Posterior cingulate gyrus (tissue), 11 donors: Measurements from ENCODE around the gene AMOT.
"Not testable (repeated sequence)": the region's sequence is repeated elsewhere in the genome, so short reads cannot be mapped to it uniquely, and the experiment has no call there.

ENCODE experiments used
- DNase-seq, 10 donors: peaks; one replicate each; pipeline versions ENCODE4 v3.0.0 to v3.0.0-alpha.2; 2020 to 2021; ENCODE audit warnings: mixed read lengths in 3 of 10
- intact Hi-C: fragments of 100-400 bp; cut with DNase I; formaldehyde crosslinking; loops from one replicate; pipeline ENCODE4 v1.15.1; 2023

AMOT gene, protein sequence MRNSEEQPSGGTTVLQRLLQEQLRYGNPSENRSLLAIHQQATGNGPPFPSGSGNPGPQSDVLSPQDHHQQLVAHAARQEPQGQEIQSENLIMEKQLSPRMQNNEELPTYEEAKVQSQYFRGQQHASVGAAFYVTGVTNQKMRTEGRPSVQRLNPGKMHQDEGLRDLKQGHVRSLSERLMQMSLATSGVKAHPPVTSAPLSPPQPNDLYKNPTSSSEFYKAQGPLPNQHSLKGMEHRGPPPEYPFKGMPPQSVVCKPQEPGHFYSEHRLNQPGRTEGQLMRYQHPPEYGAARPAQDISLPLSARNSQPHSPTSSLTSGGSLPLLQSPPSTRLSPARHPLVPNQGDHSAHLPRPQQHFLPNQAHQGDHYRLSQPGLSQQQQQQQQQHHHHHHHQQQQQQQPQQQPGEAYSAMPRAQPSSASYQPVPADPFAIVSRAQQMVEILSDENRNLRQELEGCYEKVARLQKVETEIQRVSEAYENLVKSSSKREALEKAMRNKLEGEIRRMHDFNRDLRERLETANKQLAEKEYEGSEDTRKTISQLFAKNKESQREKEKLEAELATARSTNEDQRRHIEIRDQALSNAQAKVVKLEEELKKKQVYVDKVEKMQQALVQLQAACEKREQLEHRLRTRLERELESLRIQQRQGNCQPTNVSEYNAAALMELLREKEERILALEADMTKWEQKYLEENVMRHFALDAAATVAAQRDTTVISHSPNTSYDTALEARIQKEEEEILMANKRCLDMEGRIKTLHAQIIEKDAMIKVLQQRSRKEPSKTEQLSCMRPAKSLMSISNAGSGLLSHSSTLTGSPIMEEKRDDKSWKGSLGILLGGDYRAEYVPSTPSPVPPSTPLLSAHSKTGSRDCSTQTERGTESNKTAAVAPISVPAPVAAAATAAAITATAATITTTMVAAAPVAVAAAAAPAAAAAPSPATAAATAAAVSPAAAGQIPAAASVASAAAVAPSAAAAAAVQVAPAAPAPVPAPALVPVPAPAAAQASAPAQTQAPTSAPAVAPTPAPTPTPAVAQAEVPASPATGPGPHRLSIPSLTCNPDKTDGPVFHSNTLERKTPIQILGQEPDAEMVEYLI

DNA sequence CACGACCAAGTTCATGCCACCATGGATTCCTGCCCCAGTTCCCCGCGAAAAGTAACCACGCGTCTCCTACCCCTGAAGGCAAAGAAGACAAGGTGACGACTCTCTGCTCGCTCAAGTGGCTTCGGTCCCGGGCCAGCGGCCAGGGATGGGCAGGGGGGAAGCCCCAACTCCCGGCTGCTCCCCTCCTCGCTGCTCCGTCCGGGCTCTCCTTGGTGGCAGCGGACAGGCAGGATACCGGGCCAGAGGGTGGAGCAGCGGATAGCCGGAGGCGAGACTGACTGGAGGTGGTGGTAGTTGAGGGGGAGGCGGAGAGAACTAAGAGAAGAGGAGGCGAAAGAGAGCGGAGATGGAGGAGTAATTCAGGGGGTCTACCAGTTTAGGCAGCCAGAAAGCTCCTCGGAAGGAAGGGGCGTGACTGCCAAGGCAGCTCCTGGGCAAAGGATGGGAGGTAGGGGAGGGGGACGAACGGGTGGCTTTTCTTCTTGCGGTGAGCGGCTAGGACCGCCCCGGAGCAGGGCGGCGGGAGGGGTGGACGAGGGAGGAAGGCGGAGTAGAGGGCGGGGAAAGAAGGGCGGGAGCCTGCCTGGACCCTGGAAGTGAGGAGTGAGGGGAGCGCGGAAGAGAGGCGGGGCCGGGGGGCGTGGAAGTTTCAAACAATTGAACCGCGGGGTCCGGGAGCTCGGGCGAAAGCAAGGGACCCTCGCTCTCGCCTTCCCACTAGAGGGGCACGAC, at the start of gene AMOT:
TSS of gene AMOT (minus strand) at position 450 of the 732 bp plus-strand sequence. CDS start 17,705 bp downstream, outside the sequence.
- intact Hi-C loops, result no loop called here

DNA sequence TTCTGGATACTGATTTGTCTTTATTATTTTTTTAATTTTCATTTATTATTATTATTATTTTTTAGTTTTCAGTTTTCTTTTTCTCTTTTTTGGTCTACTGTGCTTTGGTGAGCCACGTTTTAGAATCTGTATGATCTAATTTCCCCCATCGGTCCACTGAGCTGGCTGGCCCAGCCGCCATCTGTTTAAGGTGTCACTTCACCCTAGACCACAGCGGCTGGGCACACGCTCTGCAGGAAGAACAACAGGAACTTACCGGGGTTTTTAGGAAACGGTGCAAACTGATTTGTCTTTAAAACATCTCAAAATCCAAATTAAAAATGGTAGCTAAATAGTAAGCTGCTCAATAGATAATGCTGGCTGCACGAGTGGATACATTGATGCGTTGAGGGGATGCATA, 48.8 kb upstream of the AMOT start:
- intact Hi-C loops, result no loop called here
- no peak for DNase-seq

More for the DNA sequence above, at the start of gene AMOT:
- peak; percentile 65 to 96 (median 74) for DNase-seq

GRCh38 chrX:112888916-112889315, 48.3 kb upstream of the AMOT start:
- no peak for DNase-seq
- intact Hi-C loops, result no loop called here

GRCh38 chrX:112877771-112878173, 37.1 kb upstream of the AMOT start:
- DNase-seq, result no peak
- intact Hi-C loops, result no loop called here

DNA sequence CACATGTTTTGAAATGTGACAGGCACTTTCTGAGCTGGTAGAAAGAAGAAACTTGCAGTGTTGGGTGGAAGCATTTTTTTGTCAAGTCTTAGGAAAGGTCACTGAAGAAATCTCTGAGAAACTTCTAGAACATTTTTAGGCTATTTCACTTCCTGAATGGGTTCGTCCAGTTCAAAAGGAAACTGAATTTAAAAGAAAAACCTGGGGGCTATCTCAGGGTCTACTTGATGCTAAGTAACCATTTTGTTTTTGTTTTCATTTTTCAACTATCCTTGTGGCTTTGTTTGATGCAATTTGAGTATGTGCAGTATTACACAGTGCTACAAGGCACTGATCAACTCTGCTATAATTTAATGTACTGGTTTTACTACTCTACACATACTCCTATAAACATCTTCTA, 34.0 kb upstream of the AMOT start:
- intact Hi-C loops, result no loop called here
- no peak for DNase-seq

GRCh38 chrX:112874175-112874574, 33.5 kb upstream of the AMOT start:
- DNase-seq, result no peak
- intact Hi-C loops, result no loop called here

GRCh38 chrX:112868586-112868985, 28.0 kb upstream of the AMOT start:
- intact Hi-C loops, result no loop called here

DNA sequence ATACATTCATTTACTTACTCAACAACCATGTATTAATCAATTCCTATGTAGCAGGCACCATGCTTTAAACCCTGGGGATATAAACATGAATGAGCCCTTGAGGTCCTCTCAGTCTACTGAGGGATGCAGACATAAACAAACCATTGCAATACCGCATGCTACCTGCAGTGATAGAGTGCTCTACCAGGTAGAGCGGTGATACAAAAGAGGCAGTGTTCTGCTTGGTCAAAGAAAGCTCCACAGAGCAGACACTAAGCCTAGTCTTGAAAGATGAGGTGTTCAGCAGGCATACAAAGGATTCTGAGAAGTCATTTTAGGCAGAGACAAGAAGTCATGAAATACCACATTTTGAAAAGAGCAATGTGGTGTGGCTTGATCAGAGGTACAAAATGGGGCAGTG, 26.9 kb upstream of the AMOT start:
- intact Hi-C loops, result no loop called here
- no peak for DNase-seq

More at GRCh38 chrX:112868586-112868985, 28.0 kb upstream of the AMOT start:
- DNase-seq, result no peak

GRCh38 chrX:112866175-112866574, 25.5 kb upstream of the AMOT start:
- DNase-seq, result no peak
- intact Hi-C loops, result no loop called here

GRCh38 chrX:112865464-112866025, 24.9 kb upstream of the AMOT start:
- intact Hi-C loops, result no loop called here
- no peak for DNase-seq

DNA sequence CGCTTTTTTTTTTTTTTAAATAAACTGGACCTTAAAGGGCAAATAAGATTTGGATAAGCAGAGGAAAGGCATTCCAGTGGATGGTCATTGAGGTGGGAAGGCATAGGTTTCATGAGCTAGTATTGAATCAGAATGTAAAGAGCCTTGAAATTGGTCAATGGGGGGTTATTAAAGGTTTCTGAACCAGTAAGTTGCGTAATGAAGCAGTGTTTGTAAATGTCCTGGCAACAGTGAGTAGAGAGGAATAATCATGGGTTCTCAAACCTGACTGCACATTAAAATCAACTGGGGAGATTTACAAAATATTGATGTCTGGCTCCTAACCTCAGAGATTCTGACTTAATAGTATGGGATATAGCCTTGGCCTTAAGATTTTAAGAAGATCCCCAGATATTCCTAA, 23.2 kb upstream of the AMOT start:
- intact Hi-C loops, result no loop called here
- DNase-seq, result no peak

DNA sequence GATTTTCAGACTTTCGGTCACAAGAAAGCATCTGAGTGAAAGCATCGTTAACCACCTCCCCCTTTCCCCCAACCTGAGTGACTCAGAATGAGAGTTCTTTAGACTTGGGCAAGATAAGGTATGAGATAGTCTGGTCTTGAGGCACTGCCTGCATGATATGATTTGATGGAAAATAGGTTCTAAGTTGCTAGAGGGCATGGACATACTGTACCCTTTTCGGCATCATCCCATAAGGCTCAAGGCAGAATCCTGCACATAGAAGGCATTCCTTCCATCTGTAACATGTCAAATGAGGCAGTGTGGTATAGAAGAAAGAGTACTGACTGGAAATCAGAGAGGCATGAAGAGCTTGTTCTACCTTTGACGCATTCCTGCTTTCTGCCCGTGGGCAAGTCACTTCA, 16.8 kb upstream of the AMOT start:
- intact Hi-C loops, result no loop called here
- DNase-seq, result no peak

DNA sequence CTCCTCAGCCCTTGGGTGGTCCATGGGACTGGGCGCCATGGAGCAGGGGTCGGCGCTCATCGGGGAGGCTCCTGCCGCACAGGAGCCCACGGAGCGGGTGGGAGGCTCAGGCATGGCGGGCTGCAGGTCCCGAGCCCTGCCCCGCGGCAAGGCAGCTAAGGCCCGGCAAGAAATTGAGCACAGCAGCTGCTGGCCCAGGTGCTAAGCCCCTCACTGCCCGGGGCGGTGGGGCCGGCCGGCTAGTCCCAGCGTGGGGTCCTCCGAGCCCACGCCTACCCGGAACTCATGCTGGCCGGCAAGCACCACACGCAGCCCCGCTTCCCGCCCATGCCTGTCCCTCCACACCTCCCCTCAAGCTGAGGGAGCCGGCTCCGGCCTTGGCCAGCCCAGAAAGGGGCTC, 14.3 kb upstream of the AMOT start:
- intact Hi-C loops, result not testable (repeated sequence)
- DNase-seq, result peak in 2 of 10 donors; percentile 39 to 72

- intact Hi-C loops, result no loop called here
- DNase-seq, result no peak
These were observed 12.2 kb upstream of the AMOT start for GRCh38 chrX:112852851-112853250.

DNA sequence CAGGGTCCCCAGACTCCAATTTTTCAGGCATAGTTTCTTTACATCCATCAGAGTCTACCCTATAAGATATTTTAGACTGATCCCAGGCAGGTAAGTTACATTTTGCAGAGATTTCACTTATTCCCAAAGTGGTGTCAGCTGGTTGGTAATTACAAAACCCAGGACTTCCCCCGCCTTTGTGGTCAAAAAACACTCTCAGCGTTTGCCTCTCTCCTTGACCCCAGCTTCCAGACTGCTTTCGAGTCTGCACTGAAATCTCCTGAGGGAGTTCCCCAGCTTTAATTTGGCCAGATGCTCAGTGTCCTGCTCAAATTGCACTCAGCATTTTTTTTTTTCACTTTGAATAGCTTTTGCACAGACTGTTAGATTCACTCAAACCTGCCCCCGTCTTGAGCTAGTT, 11.2 kb upstream of the AMOT start:
- no peak for DNase-seq
- intact Hi-C loops, result no loop called here

- intact Hi-C loops, result no loop called here
- DNase-seq, result no peak
These were observed 10.6 kb upstream of the AMOT start for GRCh38 chrX:112851161-112851779.

DNA sequence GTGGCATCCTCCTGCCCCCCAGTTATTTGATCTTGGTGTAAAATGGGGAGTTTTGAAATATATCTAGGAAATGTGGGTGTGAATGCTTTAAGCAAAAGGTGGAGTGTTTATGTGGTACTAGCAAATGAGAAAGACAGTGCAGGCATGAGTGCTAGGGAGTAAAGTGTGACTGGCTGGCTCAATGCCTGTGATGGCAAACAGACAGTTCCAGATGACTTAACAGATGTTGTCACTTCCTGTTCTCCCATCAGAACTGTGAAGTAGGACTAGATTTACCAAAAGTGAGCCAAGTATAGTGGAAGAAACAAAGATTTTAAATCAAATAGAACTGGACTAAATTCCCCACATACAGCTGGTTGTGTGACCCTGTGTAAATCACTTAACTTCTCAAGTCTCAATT, 8.4 kb upstream of the AMOT start:
- no peak for DNase-seq

GRCh38 chrX:112846782-112847181, 6.2 kb upstream of the AMOT start:
- no peak for DNase-seq
- intact Hi-C loops, result no loop called here

More for the DNA sequence above, 8.4 kb upstream of the AMOT start:
- intact Hi-C loops, result no loop called here

- intact Hi-C loops, result no loop called here
- DNase-seq, result no peak
These were observed 5.6 kb upstream of the AMOT start for GRCh38 chrX:112846187-112846586.

- DNase-seq, result no peak
- intact Hi-C loops, result no loop called here
These were observed 3.6 kb upstream of the AMOT start for GRCh38 chrX:112844250-112844649.
